K562 (cell line): ENCODE results near the gene HLA-E. TPM values are rescaled to one million over a fixed set of nuclear protein-coding genes. Genes with fewer than 3 reads are reported as not detected.
"Not testable (repeated sequence)": the region's sequence is repeated elsewhere in the genome, so short reads cannot be mapped to it uniquely, and the experiment has no call there.

Source experiments
- CTBP1 ChIP-seq: fragments of 450-650 bp; IDR thresholded peaks from 2 replicates; pipeline ENCODE4 v1.6.1; 2016; ENCODE audit warnings: borderline replicate concordance
- EP300 ChIP-seq: IDR thresholded peaks from 2 replicates; pipeline ENCODE4 v1.6.1; 2012; ENCODE audit warnings: low read length, improper control_type of control experiment
- MTA3 ChIP-seq: fragments of 450-650 bp; formaldehyde crosslinking; IDR thresholded peaks from 2 replicates; pipeline ENCODE4 v1.6.1; 2017; ENCODE audit warnings: mild to moderate bottlenecking, borderline replicate concordance
- NFIC ChIP-seq: fragments of 450-650 bp; IDR thresholded peaks from 2 replicates; pipeline ENCODE4 v1.6.1; 2017; ENCODE audit warnings: mild to moderate bottlenecking, inconsistent platforms
- RAD21 ChIP-seq, 2 experiments: fragments of 250-450 bp in 1 of 2; fragments of 450-650 bp in 1 of 2; sonication (Bioruptor Pico) in 1 of 2; formaldehyde crosslinking in 1 of 2; IDR thresholded peaks in 1 of 2; conservative IDR thresholded peaks in 1 of 2; 2 replicates each; pipeline versions ENCODE4 v1.4.0 to v1.8.0; 2020 to 2022; ENCODE audit warnings: mild to moderate bottlenecking in 2 of 2, moderate library complexity in 1 of 2
- RCOR1 ChIP-seq, 2 experiments: IDR thresholded peaks; 2 replicates each; pipeline ENCODE4 v1.6.1; 2012; ENCODE audit warnings: low read depth in 2 of 2, low read length in 2 of 2, borderline replicate concordance in 1 of 2, improper control_type of control experiment in 1 of 2
- polyA plus RNA-seq, 8 experiments: library from polyadenylated mRNA; depleted of rRNA in 4 of 8; stranded (reverse) in 5 of 8; unstranded in 3 of 8; fragments of >200 nt; fragmentation: Nextera tagmentation in 2 of 8; fragmentation: Illumina TruSeq in 1 of 8; extraction: Ambion mirVana in 2 of 8; extraction: Trizol in 1 of 8; gene quantifications; 2 replicates each; pipeline versions ENCODE4 v1.2.1 to v1.2.3, GENCODE V29; 2011 to 2014; ENCODE audit warnings: inconsistent platforms in 1 of 8, missing spikeins in 1 of 8
- total RNA-seq, 7 experiments: library from RNA; depleted of rRNA in 6 of 7; stranded (reverse); fragments of >200 nt in 6 of 7; fragmentation: Illumina TruSeq in 2 of 7; extraction: Trizol in 2 of 7; gene quantifications; 2 replicates each; pipeline versions ENCODE4 v1.2.1 to v1.2.3, GENCODE V29; 2011 to 2021; ENCODE audit warnings: low replicate concordance in 1 of 7
- TF ChIP-seq, protein P1 (sequence below): fragments of 450-650 bp; formaldehyde crosslinking; IDR thresholded peaks from 2 replicates; pipeline ENCODE4 v1.4.0; 2020; ENCODE audit warnings: mild to moderate bottlenecking, moderate library complexity
- TF ChIP-seq, protein P2 (sequence below): sonication (generic); formaldehyde crosslinking; IDR thresholded peaks from 2 replicates; pipeline ENCODE4 v1.8.0; 2022; ENCODE audit warnings: missing genetic modification reagents, mild to moderate bottlenecking, moderate library complexity, borderline replicate concordance
- TF ChIP-seq, protein P3 (sequence below): fragments of 450-650 bp; formaldehyde crosslinking; IDR thresholded peaks from 2 replicates; pipeline ENCODE4 v1.4.0; 2020; ENCODE audit warnings: mild to moderate bottlenecking, moderate library complexity
- TF ChIP-seq, protein P4 (sequence below), 2 experiments: fragments of 450-650 bp; formaldehyde crosslinking in 1 of 2; IDR thresholded peaks; 2 replicates each; pipeline versions ENCODE4 v1.4.0 to v1.6.1; 2014 to 2020; ENCODE audit warnings: mild to moderate bottlenecking in 2 of 2, borderline replicate concordance in 1 of 2, low read depth in 1 of 2

HLA-E gene
- total and polyA plus RNA-seq, 9 of the 15 experiments (the other 6 are each of a cell fraction or from before 2014, with no cell fraction given), result 3.2 to 39.9 (median 26.8) TPM

DNA sequence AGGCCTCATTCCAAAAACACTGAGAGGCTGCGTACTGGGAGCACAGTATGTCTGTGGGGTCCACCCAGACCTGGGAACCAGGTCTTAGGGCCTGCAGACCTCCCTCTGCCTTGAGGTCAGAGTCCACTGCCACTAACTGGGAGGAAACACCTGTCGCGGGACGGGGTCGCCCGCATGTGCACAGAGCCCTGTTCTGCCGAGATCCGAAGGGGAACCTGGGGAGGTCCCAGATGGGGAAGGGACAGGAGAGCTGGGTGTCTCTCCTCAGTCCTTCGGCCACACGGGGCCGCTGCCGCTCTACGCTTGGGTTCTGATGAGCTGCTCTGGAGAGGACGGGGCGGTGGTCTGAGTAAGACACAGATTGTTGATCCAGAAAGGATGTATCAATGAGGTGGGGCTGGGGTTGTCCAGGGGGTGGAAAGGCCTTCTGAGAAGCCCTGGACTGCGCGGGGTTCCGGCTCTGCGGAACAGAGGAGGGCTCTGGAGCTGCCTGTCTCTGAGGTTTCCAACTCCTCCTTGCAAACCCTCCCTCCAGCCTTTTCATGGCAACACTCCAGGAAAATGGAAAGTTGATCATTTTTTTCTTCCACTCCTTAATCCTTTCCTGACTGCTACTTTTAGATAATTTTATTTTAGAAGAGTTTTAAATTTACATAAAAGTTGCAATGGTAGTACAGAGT, 7.2 kb upstream of the HLA-E start (continued):
- TF ChIP-seq, protein P1, sequence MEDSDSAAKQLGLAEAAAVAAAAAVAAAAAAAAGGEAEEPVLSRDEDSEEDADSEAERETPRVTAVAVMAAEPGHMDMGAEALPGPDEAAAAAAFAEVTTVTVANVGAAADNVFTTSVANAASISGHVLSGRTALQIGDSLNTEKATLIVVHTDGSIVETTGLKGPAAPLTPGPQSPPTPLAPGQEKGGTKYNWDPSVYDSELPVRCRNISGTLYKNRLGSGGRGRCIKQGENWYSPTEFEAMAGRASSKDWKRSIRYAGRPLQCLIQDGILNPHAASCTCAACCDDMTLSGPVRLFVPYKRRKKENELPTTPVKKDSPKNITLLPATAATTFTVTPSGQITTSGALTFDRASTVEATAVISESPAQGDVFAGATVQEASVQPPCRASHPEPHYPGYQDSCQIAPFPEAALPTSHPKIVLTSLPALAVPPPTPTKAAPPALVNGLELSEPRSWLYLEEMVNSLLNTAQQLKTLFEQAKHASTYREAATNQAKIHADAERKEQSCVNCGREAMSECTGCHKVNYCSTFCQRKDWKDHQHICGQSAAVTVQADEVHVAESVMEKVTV (CRISPR knock-in tag), result peak; percentile 83
- TF ChIP-seq CTBP1 (peak; percentile 41; the same call in 1 of the 2 replicates), NFIC (0 out of 2 replicates have a peak, but pooled peaks have one; percentile 5), RCOR1 (IDR thresholded peaks at IDR 0.05; ENCODE audit: borderline replicate concordance in 1 of 2, low read depth in 2 of 2, low read length in 2 of 2) (peak in 1 of 2 experiments; percentile 46; a peak in 1 of 4 replicates), RAD21 (CRISPR knock-in tag; conservative IDR thresholded peaks at IDR 0.05 in 1 of 2, IDR thresholded peaks at IDR 0.05 in 1 of 2) (peak; percentile 85 to 91), MTA3 (peak; percentile 30; the same call in 1 of the 2 replicates), EP300 (peak; percentile 18; the same call in 1 of the 2 replicates)
- TF ChIP-seq, protein P2, sequence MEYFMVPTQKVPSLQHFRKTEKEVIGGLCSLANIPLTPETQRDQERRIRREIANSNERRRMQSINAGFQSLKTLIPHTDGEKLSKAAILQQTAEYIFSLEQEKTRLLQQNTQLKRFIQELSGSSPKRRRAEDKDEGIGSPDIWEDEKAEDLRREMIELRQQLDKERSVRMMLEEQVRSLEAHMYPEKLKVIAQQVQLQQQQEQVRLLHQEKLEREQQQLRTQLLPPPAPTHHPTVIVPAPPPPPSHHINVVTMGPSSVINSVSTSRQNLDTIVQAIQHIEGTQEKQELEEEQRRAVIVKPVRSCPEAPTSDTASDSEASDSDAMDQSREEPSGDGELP (CRISPR knock-in tag), result peak; percentile 20; the same call in 1 of the 2 replicates
- TF ChIP-seq, protein P3, sequence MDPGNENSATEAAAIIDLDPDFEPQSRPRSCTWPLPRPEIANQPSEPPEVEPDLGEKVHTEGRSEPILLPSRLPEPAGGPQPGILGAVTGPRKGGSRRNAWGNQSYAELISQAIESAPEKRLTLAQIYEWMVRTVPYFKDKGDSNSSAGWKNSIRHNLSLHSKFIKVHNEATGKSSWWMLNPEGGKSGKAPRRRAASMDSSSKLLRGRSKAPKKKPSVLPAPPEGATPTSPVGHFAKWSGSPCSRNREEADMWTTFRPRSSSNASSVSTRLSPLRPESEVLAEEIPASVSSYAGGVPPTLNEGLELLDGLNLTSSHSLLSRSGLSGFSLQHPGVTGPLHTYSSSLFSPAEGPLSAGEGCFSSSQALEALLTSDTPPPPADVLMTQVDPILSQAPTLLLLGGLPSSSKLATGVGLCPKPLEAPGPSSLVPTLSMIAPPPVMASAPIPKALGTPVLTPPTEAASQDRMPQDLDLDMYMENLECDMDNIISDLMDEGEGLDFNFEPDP (CRISPR knock-in tag), result 0 out of 2 replicates have a peak, but pooled peaks have one; percentile 28
- TF ChIP-seq, protein P4, sequence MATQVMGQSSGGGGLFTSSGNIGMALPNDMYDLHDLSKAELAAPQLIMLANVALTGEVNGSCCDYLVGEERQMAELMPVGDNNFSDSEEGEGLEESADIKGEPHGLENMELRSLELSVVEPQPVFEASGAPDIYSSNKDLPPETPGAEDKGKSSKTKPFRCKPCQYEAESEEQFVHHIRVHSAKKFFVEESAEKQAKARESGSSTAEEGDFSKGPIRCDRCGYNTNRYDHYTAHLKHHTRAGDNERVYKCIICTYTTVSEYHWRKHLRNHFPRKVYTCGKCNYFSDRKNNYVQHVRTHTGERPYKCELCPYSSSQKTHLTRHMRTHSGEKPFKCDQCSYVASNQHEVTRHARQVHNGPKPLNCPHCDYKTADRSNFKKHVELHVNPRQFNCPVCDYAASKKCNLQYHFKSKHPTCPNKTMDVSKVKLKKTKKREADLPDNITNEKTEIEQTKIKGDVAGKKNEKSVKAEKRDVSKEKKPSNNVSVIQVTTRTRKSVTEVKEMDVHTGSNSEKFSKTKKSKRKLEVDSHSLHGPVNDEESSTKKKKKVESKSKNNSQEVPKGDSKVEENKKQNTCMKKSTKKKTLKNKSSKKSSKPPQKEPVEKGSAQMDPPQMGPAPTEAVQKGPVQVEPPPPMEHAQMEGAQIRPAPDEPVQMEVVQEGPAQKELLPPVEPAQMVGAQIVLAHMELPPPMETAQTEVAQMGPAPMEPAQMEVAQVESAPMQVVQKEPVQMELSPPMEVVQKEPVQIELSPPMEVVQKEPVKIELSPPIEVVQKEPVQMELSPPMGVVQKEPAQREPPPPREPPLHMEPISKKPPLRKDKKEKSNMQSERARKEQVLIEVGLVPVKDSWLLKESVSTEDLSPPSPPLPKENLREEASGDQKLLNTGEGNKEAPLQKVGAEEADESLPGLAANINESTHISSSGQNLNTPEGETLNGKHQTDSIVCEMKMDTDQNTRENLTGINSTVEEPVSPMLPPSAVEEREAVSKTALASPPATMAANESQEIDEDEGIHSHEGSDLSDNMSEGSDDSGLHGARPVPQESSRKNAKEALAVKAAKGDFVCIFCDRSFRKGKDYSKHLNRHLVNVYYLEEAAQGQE (IDR thresholded peaks at IDR 0.05; ENCODE audit: borderline replicate concordance), result peak; percentile 55; the same call in 1 of the 2 replicates
- TF ChIP-seq, protein P4 (CRISPR knock-in tag; IDR thresholded peaks at IDR 0.05; ENCODE audit: low read depth), result not testable (repeated sequence)
